ENCODE measurements around the gene MRPL50. TPM values are rescaled to one million over a fixed set of nuclear protein-coding genes. Genes with fewer than 3 reads are reported as not detected.

The MRPL50 gene
- polyA plus RNA-seq, 2 of the 4 experiments (the other 2 are of a cell fraction), result 24.7 to 42.5 TPM

GRCh38 chr9:101421653-101422065 is 23.2 kb upstream of the MRPL50 start (continued):
- TF ChIP-seq JUNB (IDR thresholded peaks at IDR 0.05) (no peak), BHLHE40 (IDR thresholded peaks at IDR 0.05; ENCODE audit: low read depth, low read length) (no peak), TFCP2L1 (CRISPR knock-in tag; IDR thresholded peaks at IDR 0.05) (no peak), CHD4 (IDR thresholded peaks at IDR 0.05; ENCODE audit: borderline replicate concordance) (no peak), CTCF (IDR thresholded peaks at IDR 0.05) (no peak), MAZ (IDR thresholded peaks at IDR 0.05; ENCODE audit: borderline replicate concordance, low read depth, low read length) (no peak)

GRCh38 chr9:101419863-101420262 is 21.4 kb upstream of the MRPL50 start:
- TF ChIP-seq KDM5A (IDR thresholded peaks at IDR 0.05) (no peak), TFCP2L1 (CRISPR knock-in tag; IDR thresholded peaks at IDR 0.05) (no peak), EHF (CRISPR knock-in tag; IDR thresholded peaks at IDR 0.05) (no peak), E2F6 (IDR thresholded peaks at IDR 0.05; ENCODE audit: borderline replicate concordance, low read depth) (no peak), NFE2L2 (conservative IDR thresholded peaks at IDR 0.05; ENCODE audit: low read length) (no peak), SREBF2 (IDR thresholded peaks at IDR 0.05) (no peak), RCOR1 (IDR thresholded peaks at IDR 0.05; ENCODE audit: low read depth, low read length) (no peak), CHD2 (IDR thresholded peaks at IDR 0.05; ENCODE audit: low read length, partially characterized antibody) (no peak), EHMT2 (IDR thresholded peaks at IDR 0.05; ENCODE audit: low read depth) (no peak), RAD21 (conservative IDR thresholded peaks at IDR 0.05 in 1 of 2, IDR thresholded peaks at IDR 0.05 in 1 of 2) (no peak), JUN (IDR thresholded peaks at IDR 0.05) (no peak), MAFK (IDR thresholded peaks at IDR 0.05; ENCODE audit: partially characterized antibody) (no peak), PBX3 (IDR thresholded peaks at IDR 0.05) (no peak), FOSB (CRISPR knock-in tag; IDR thresholded peaks at IDR 0.05) (no peak), USF2 (IDR thresholded peaks at IDR 0.05) (no peak), HOXB5 (CRISPR knock-in tag; IDR thresholded peaks at IDR 0.05) (no peak)
- no peak for FAIRE-seq
- Histone ChIP-seq H3K9me3 (peaks cover 22% of the 10 kb centered on the region; the same call in 2 of the 3 replicates), H3K4me1 (no peaks in the 10 kb centered on the region), H3K27ac (no peak overlapping the region), H3K4me3 (no peak overlapping the region), H3K4me2 (no peak overlapping the region)
- 5% methylated on average over 2 of the region's 2 CpGs for WGBS (ENCODE audit: missing lambda C conversion rate)
- ChIA-PET POLR2A (interaction anchor here (1.5 kb wide), 1 partner anchor 21 kb away, joined by 3 read pairs; the partner anchor contains the start of genes MRPL50 and ZNF189), CTCF (interaction anchor here (1.2 kb wide), 1 partner anchor 29 kb away, joined by 3 read pairs; no protein-coding TSS in a partner anchor)
- no peak for ATAC-seq
- no peak for DNase-seq (ENCODE audit: low read depth in 1 of 2, low spot score in 1 of 2)

All from A549 (cell line).